ENCODE data around the gene CTNNBL1. TPM values are rescaled to one million over a fixed set of nuclear protein-coding genes. Genes with fewer than 3 reads are reported as not detected.

Gene CTNNBL1
- total RNA-seq, 4 donors from 2014 or later, result 40.4 to 54.3 (median 44.7) TPM

GRCh38 chr20:37798312-37798711 lies 104.5 kb downstream of the CTNNBL1 start:
- H3K36me3 ChIP-seq, result peaks cover 10 to 51% (median 30%) of the 10 kb centered on the region in 4 donors
- 85% methylated on average over 2 of the region's 2 CpGs for WGBS

GRCh38 chr20:37800618-37801017 lies 106.8 kb downstream of the CTNNBL1 start:
- intact Hi-C loops (cut with DNase I), result no loop called here
- no peaks in the 10 kb centered on the region for H3K9me3 ChIP-seq
- no peaks in the 10 kb centered on the region for H3K4me1 ChIP-seq
- H3K27me3 ChIP-seq, result no peaks in the 10 kb centered on the region
- TF ChIP-seq EP300 (IDR thresholded peaks at IDR 0.05) (no peak), CTCF (IDR thresholded peaks at IDR 0.05) (no peak)
- H3K4me3 ChIP-seq, result no peak overlapping the region
- H3K27ac ChIP-seq (replicated peaks in 1 of 4), result no peak overlapping the region
- 96% methylated on average over 4 of the region's 4 CpGs for WGBS
- no peak for DNase-seq (ENCODE audit: extremely low spot score)
- H3K36me3 ChIP-seq, result peaks cover 17 to 61% (median 41%) of the 10 kb centered on the region in 4 donors

More at GRCh38 chr20:37798312-37798711, 104.5 kb downstream of the CTNNBL1 start:
- no peaks in the 10 kb centered on the region for H3K4me1 ChIP-seq
- H3K9me3 ChIP-seq, result no peaks in the 10 kb centered on the region
- no peak for TF ChIP-seq POLR2A (IDR thresholded peaks at IDR 0.05; ENCODE audit: low read depth)
- no peak for TF ChIP-seq POLR2AphosphoS5 (IDR thresholded peaks at IDR 0.05)
- no peak for TF ChIP-seq EP300 (IDR thresholded peaks at IDR 0.05)
- no peak for TF ChIP-seq CTCF (IDR thresholded peaks at IDR 0.05)
- intact Hi-C loops (cut with DNase I), result no loop called here
- H3K4me3 ChIP-seq, result no peak overlapping the region
- H3K27ac ChIP-seq (replicated peaks in 1 of 4), result no peak overlapping the region
- DNase-seq (ENCODE audit: extremely low spot score), result no peak
- no peaks in the 10 kb centered on the region for H3K27me3 ChIP-seq

GRCh38 chr20:37801921-37802320 lies 108.1 kb downstream of the CTNNBL1 start:
- TF ChIP-seq POLR2AphosphoS5 (IDR thresholded peaks at IDR 0.05), result no peak
- TF ChIP-seq CTCF (IDR thresholded peaks at IDR 0.05), result no peak
- TF ChIP-seq POLR2A (IDR thresholded peaks at IDR 0.05; ENCODE audit: low read depth), result no peak
- no peak for TF ChIP-seq EP300 (IDR thresholded peaks at IDR 0.05)
- Histone ChIP-seq H3K36me3 (peaks cover 17 to 68% (median 43%) of the 10 kb centered on the region in 4 donors), H3K27me3 (no peaks in the 10 kb centered on the region), H3K9me3 (no peaks in the 10 kb centered on the region), H3K4me1 (no peaks in the 10 kb centered on the region), H3K27ac (replicated peaks in 1 of 4) (no peak overlapping the region), H3K4me3 (no peak overlapping the region)
- WGBS, result 74% methylated on average over 2 of the region's 2 CpGs
- no peak for DNase-seq (ENCODE audit: extremely low spot score)
- intact Hi-C loops (cut with DNase I), result no loop called here

- no peak overlapping the region for H3K27ac ChIP-seq (replicated peaks in 1 of 4)
- H3K36me3 ChIP-seq, result peaks cover 17 to 69% (median 37%) of the 10 kb centered on the region in 4 donors
- no peak for TF ChIP-seq POLR2A (IDR thresholded peaks at IDR 0.05; ENCODE audit: low read depth)
- intact Hi-C loops (cut with DNase I), result no loop called here
- H3K4me1 ChIP-seq, result no peaks in the 10 kb centered on the region
- no peaks in the 10 kb centered on the region for H3K9me3 ChIP-seq
- DNase-seq (ENCODE audit: extremely low spot score), result no peak
- 88% methylated on average over 8 of the region's 8 CpGs for WGBS
- no peak overlapping the region for H3K4me3 ChIP-seq
- no peaks in the 10 kb centered on the region for H3K27me3 ChIP-seq
Observed at GRCh38 chr20:37803438-37804307, 109.8 kb downstream of the CTNNBL1 start.

GRCh38 chr20:37804584-37805566 lies 111.0 kb downstream of the CTNNBL1 start:
- Histone ChIP-seq H3K36me3 (peaks cover 12 to 70% (median 32%) of the 10 kb centered on the region in 4 donors), H3K4me3 (no peak overlapping the region), H3K27me3 (no peaks in the 10 kb centered on the region), H3K4me1 (no peaks in the 10 kb centered on the region), H3K27ac (replicated peaks in 1 of 4) (no peak overlapping the region), H3K9me3 (no peaks in the 10 kb centered on the region)
- intact Hi-C loops (cut with DNase I), result no loop called here
- 80% methylated on average over 16 of the region's 16 CpGs for WGBS
- TF ChIP-seq POLR2AphosphoS5 (IDR thresholded peaks at IDR 0.05), result no peak
- TF ChIP-seq POLR2A (IDR thresholded peaks at IDR 0.05; ENCODE audit: low read depth), result no peak
- TF ChIP-seq CTCF (IDR thresholded peaks at IDR 0.05), result no peak
- TF ChIP-seq EP300 (IDR thresholded peaks at IDR 0.05), result no peak
- no peak for DNase-seq (ENCODE audit: extremely low spot score)

Measured in esophagus muscularis mucosa (tissue), 4 donors.